RWPE2 (cell line): Measurements from ENCODE around the gene DICER1.

Experiments used
- ATAC-seq: fragments of 200-7000 bp; cut with Tn5 transposase; 3 replicates; pipeline ENCODE4 v1.9.1; 2021; ENCODE audit warnings: low read depth
- DNase-seq: peaks from one replicate; pipeline ENCODE4 v3.0.0-alpha.2; 2020; ENCODE audit warnings: low spot score
- H3K27ac ChIP-seq: fragments of 450-650 bp; 2 replicates; pipeline ENCODE4 v1.5.1; 2017; ENCODE audit warnings: mild to moderate bottlenecking; ENCODE audit not compliant: poor library complexity, severe bottlenecking
- H3K27me3 ChIP-seq: fragments of 250-450 bp; sonication (Bioruptor Pico); 2 replicates; pipeline ENCODE4 v1.5.1; 2021; ENCODE audit warnings: mild to moderate bottlenecking, moderate library complexity; ENCODE audit not compliant: insufficient read depth, poor library complexity, severe bottlenecking
- H3K36me3 ChIP-seq: fragments of 250-450 bp; sonication (Bioruptor Pico); 2 replicates; pipeline ENCODE4 v1.5.1; 2020; ENCODE audit warnings: low read depth, mild to moderate bottlenecking, moderate library complexity
- H3K4me1 ChIP-seq: fragments of 250-450 bp; sonication (Bioruptor Pico); 2 replicates; pipeline ENCODE4 v1.5.1; 2021; ENCODE audit warnings: mild to moderate bottlenecking, moderate library complexity; ENCODE audit not compliant: insufficient read depth, poor library complexity, severe bottlenecking
- H3K4me3 ChIP-seq: fragments of 250-450 bp; sonication (Bioruptor Pico); 2 replicates; pipeline ENCODE4 v1.5.1; 2021; ENCODE audit warnings: mild to moderate bottlenecking, moderate library complexity; ENCODE audit not compliant: severe bottlenecking
- H3K9me3 ChIP-seq: fragments of 250-450 bp; sonication (Bioruptor Pico); 2 replicates; pipeline ENCODE4 v1.5.1; 2021; ENCODE audit warnings: mild to moderate bottlenecking, moderate library complexity; ENCODE audit not compliant: severe bottlenecking
- CTCF ChIP-seq: fragments of 450-650 bp; IDR thresholded peaks from one replicate; pipeline ENCODE4 v1.5.1; 2017; ENCODE audit warnings: mild to moderate bottlenecking, moderate library complexity; ENCODE audit not compliant: poor library complexity, severe bottlenecking

DICER1 gene

GRCh38 chr14:95117937-95118721 lies 39.2 kb downstream of the DICER1 start:
- DNase-seq = no peak
- Histone ChIP-seq H3K36me3 (peaks cover 97% of the 10 kb centered on the region), H3K4me3 (no peak overlapping the region), H3K4me1 (no peaks in the 10 kb centered on the region), H3K27ac (no peak overlapping the region), H3K9me3 (no peaks in the 10 kb centered on the region), H3K27me3 (no peaks in the 10 kb centered on the region)
- ATAC-seq = no peak
- TF ChIP-seq CTCF = no peak

GRCh38 chr14:95113476-95113875 lies 43.9 kb downstream of the DICER1 start:
- H3K36me3 ChIP-seq = peaks cover 100% of the 10 kb centered on the region
- DNase-seq (no peak), ATAC-seq (no peak)
- no peaks in the 10 kb centered on the region for H3K4me1 ChIP-seq
- TF ChIP-seq CTCF = no peak
- no peak overlapping the region for H3K27ac ChIP-seq
- no peaks in the 10 kb centered on the region for H3K9me3 ChIP-seq
- no peaks in the 10 kb centered on the region for H3K27me3 ChIP-seq
- no peak overlapping the region for H3K4me3 ChIP-seq

GRCh38 chr14:95111507-95112164 lies 45.7 kb downstream of the DICER1 start:
- peaks cover 100% of the 10 kb centered on the region for H3K36me3 ChIP-seq
- DNase-seq = no peak
- no peaks in the 10 kb centered on the region for H3K27me3 ChIP-seq
- TF ChIP-seq CTCF = no peak
- H3K4me3 ChIP-seq = no peak overlapping the region
- ATAC-seq = no peak
- no peak overlapping the region for H3K27ac ChIP-seq
- no peaks in the 10 kb centered on the region for H3K4me1 ChIP-seq
- H3K9me3 ChIP-seq = no peaks in the 10 kb centered on the region

- no peaks in the 10 kb centered on the region for H3K9me3 ChIP-seq
- no peaks in the 10 kb centered on the region for H3K4me1 ChIP-seq
- H3K4me3 ChIP-seq = no peak overlapping the region
- no peak overlapping the region for H3K27ac ChIP-seq
- H3K27me3 ChIP-seq = no peaks in the 10 kb centered on the region
- TF ChIP-seq CTCF = no peak
- DNase-seq (no peak), ATAC-seq (no peak)
- H3K36me3 ChIP-seq = peaks cover 100% of the 10 kb centered on the region
Measured at GRCh38 chr14:95110178-95110577, 47.2 kb downstream of the DICER1 start.

GRCh38 chr14:95107711-95108110 lies 49.6 kb downstream of the DICER1 start:
- Histone ChIP-seq H3K4me3 (no peak overlapping the region), H3K36me3 (peaks cover 100% of the 10 kb centered on the region)
- ATAC-seq = no peak

More at GRCh38 chr14:95107711-95108110, 49.6 kb downstream of the DICER1 start:
- H3K27me3 ChIP-seq = no peaks in the 10 kb centered on the region
- no peaks in the 10 kb centered on the region for H3K4me1 ChIP-seq
- H3K9me3 ChIP-seq = no peaks in the 10 kb centered on the region
- H3K27ac ChIP-seq = no peak overlapping the region
- DNase-seq = no peak
- no peak for TF ChIP-seq CTCF
